ENCODE measurements around the gene HSD17B10. TPM values are rescaled to one million over a fixed set of nuclear protein-coding genes. Genes with fewer than 3 reads are reported as not detected.

HSD17B10 gene
- total RNA-seq, 1 experiment from 2014 or later = 112 TPM

DNA sequence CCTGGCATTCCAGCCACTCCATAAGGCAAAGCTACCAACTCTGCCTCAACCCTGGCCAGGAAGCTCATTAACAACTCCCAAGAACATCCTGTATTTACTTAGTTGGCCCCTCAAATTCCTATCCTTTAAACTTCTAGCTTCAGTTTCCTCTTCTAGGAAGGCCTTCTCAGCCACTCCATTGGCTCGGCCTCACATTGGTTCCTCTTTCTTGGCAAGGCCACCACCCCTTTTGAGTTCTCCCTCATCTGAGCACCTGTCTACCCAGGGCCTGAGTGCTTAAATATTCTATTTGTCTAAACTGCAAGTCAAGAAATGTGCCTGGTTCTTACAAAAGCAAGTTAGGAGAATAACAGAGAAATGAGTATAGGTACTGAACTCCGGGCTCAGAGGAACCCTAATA is 21.7 kb downstream of the HSD17B10 start:
- H3K9me3 ChIP-seq (ENCODE audit: control insufficient read depth, low read depth, low read length) = peaks cover 39% of the 10 kb centered on the region
- TF ChIP-seq, protein P1, sequence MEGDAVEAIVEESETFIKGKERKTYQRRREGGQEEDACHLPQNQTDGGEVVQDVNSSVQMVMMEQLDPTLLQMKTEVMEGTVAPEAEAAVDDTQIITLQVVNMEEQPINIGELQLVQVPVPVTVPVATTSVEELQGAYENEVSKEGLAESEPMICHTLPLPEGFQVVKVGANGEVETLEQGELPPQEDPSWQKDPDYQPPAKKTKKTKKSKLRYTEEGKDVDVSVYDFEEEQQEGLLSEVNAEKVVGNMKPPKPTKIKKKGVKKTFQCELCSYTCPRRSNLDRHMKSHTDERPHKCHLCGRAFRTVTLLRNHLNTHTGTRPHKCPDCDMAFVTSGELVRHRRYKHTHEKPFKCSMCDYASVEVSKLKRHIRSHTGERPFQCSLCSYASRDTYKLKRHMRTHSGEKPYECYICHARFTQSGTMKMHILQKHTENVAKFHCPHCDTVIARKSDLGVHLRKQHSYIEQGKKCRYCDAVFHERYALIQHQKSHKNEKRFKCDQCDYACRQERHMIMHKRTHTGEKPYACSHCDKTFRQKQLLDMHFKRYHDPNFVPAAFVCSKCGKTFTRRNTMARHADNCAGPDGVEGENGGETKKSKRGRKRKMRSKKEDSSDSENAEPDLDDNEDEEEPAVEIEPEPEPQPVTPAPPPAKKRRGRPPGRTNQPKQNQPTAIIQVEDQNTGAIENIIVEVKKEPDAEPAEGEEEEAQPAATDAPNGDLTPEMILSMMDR (conservative IDR thresholded peaks at IDR 0.05) = no peak
- WGBS (ENCODE audit: extremely low coverage, insufficient read length, low lambda C conversion rate) = no CpG with 5 or more reads among the region's 2 CpGs

More for the DNA sequence above, 21.7 kb downstream of the HSD17B10 start:
- Mint-ChIP-seq H3K27ac (no peak overlapping the region), H3K4me3 (no peak overlapping the region), H3K27me3 (ENCODE audit: low read depth) (0 out of 2 replicates have a peak, but pooled peaks cover 1% of the 10 kb centered on the region), H3K36me3 (ENCODE audit: insufficient read depth in 1 of 3, low read depth in 3 of 3) (peaks cover 42 to 74% (median 61%) of the 10 kb centered on the region in 3 experiments), H3K9me3 (peaks cover 58 to 66% of the 10 kb centered on the region in 2 experiments), H3K4me1 (no peaks in the 10 kb centered on the region)
- no peaks in the 10 kb centered on the region for H3K27me3 ChIP-seq (ENCODE audit: insufficient read depth, low read length)
- no peak for DNase-seq
- H3K27ac ChIP-seq (ENCODE audit: insufficient read length, low read depth, low read length) = no peak overlapping the region
- no peak overlapping the region for H2BK5ac ChIP-seq (ENCODE audit: insufficient read length, low read length)
- no peaks in the 10 kb centered on the region for H4K20me1 ChIP-seq (ENCODE audit: control insufficient read depth, insufficient read depth, insufficient read length)
- H4K91ac ChIP-seq (ENCODE audit: insufficient read length, low read depth, low read length) = no peak overlapping the region
- H3K14ac ChIP-seq (ENCODE audit: insufficient read depth, low read length) = no peak overlapping the region
- no peaks in the 10 kb centered on the region; the same call in 1 of the 2 replicates for H3K79me2 ChIP-seq (ENCODE audit: insufficient read depth, low read length)
- no peak overlapping the region for H4K5ac ChIP-seq (ENCODE audit: insufficient read length, low read depth, low read length)
- no peak overlapping the region for H3K4ac ChIP-seq (ENCODE audit: low read depth, low read length)
- H2BK120ac ChIP-seq (ENCODE audit: low read depth, low read length, poor library complexity, severe bottlenecking) = no peak overlapping the region
- no peak overlapping the region for H2BK20ac ChIP-seq (ENCODE audit: low read depth, low read length, poor library complexity, severe bottlenecking)
- no peak overlapping the region for H3K56ac ChIP-seq (ENCODE audit: insufficient read length, low read depth, low read length)
- no peak overlapping the region for H2AK5ac ChIP-seq (ENCODE audit: insufficient read length, low read length)
- H3K23ac ChIP-seq (ENCODE audit: insufficient read length, low read depth, low read length) = no peak overlapping the region
- no peak overlapping the region for H3K4me2 ChIP-seq (ENCODE audit: insufficient read depth, insufficient read length, low read length)
- H3K23me2 ChIP-seq (ENCODE audit: insufficient read length, low read depth, low read length, poor library complexity, severe bottlenecking) = no peaks in the 10 kb centered on the region
- no peaks in the 10 kb centered on the region for H3K4me1 ChIP-seq (ENCODE audit: insufficient read depth, low read length)
- no peak overlapping the region for H3K9ac ChIP-seq (ENCODE audit: extremely low read depth, insufficient read length, low read length)
- no peaks in the 10 kb centered on the region for H3K79me1 ChIP-seq (ENCODE audit: insufficient read depth, low read depth, low read length, poor library complexity, severe bottlenecking)
- no peak overlapping the region for H3K18ac ChIP-seq (ENCODE audit: insufficient read length, low read depth, low read length)
- H2BK12ac ChIP-seq (ENCODE audit: insufficient read length, low read depth, low read length) = no peak overlapping the region
- H4K8ac ChIP-seq (replicated peaks; ENCODE audit: insufficient read length, low read depth, low read length) = no peak overlapping the region
- no peak overlapping the region for H3T11ph ChIP-seq (ENCODE audit: low read length)
- H2AFZ ChIP-seq (ENCODE audit: low read length) = no peak overlapping the region
- H2BK15ac ChIP-seq (ENCODE audit: low read depth, low read length) = no peak overlapping the region

Data from H9 (cell line).